Right cardiac atrium (tissue), 5 donors: Measurements from ENCODE around the gene TNK1. TPM values are rescaled to one million over a fixed set of nuclear protein-coding genes. Genes with fewer than 3 reads are reported as not detected.

Experiments
- ATAC-seq, 2 donors: fragments of 200-7000 bp; cut with Tn5 transposase; one replicate each; pipeline versions ENCODE4 v1.8.0 to v1.9.1; 2020; ENCODE audit warnings: moderate library complexity in 2 of 2, mild to moderate bottlenecking in 1 of 2
- DNase-seq, 3 donors: peaks; one replicate each; pipeline ENCODE4 v3.0.0-alpha.2; 2020
- H3K27ac ChIP-seq: one replicate; pipeline ENCODE4 v1.5.1; 2013; ENCODE audit warnings: mild to moderate bottlenecking, low read length, control low read depth, moderate library complexity
- H3K27me3 ChIP-seq: one replicate; pipeline ENCODE4 v1.6.1; 2013; ENCODE audit not compliant: control insufficient read depth, insufficient read depth
- H3K4me1 ChIP-seq: one replicate; pipeline ENCODE4 v1.6.1; 2013; ENCODE audit warnings: low read length; ENCODE audit not compliant: control insufficient read depth, insufficient read depth
- H3K4me3 ChIP-seq: one replicate; pipeline ENCODE4 v1.5.1; 2013; ENCODE audit warnings: low read length, control low read depth
- H3K9me3 ChIP-seq: one replicate; pipeline ENCODE4 v1.6.1; 2013; ENCODE audit warnings: low read length; ENCODE audit not compliant: control insufficient read depth
- WGBS: extraction: QIAGEN DNeasy Blood & Tissue Kit; methylation state at CpG from one replicate; pipeline ENCODE4 v1.1.7; 2013; 5-methylcytosine and 5-hydroxymethylcytosine counted together
- intact Hi-C, 4 donors: fragments of 100-400 bp; cut with DNase I; formaldehyde crosslinking; loops; one replicate each; pipeline versions ENCODE4 v1.11.0 to v1.14.0; 2022 to 2023
- polyA plus RNA-seq: library from polyadenylated mRNA; stranded (reverse); fragments of 200-250 nt; gene quantifications from one replicate; pipeline ENCODE4 v1.2.3, GENCODE V29; 2013
- total RNA-seq, 4 donors: library from RNA; stranded (reverse); fragmentation: NEBNext Ultra II Directional; extraction: Animal tissue kit (Norgen Biotek cat#: 25700); gene quantifications; one replicate each; pipeline ENCODE4 v1.2.1, GENCODE V29; 2021
- donor health status: healthy with polysubstance abuse.
- donor health status: DM: no; HTN: yes; CAD: no.
- donor health status: DM: no; HTN: no; CAD: no.
- donor health status: DM: no; HTN: yes; CAD: no; lungs with severe emphysema.
- donor health status: DM: yes; HTN: yes; CAD: no.

Gene TNK1
- total and polyA plus RNA-seq, 5 donors = 1.7 to 3.6 (median 3.3) TPM

GRCh38 chr17:7403977-7404736 is 23.3 kb downstream of the TNK1 start, which contains the start of gene TMEM256:
TMEM256 (minus strand) TSS chr17:7404097; CDS start chr17:7404084, 13 bp downstream.
- DNase-seq (peak; percentile 99), ATAC-seq (peak; percentile 94 to 95)
- Histone ChIP-seq H3K27ac (peak within 1 kb of the TSS; percentile 98), H3K27me3 (no peaks in the 10 kb centered on the region), H3K4me1 (peaks cover 3% of the 10 kb centered on the region), H3K4me3 (peak within 1 kb of the TSS; percentile 86), H3K9me3 (no peaks in the 10 kb centered on the region)
- WGBS = under 1% methylated on average over 49 of the region's 49 CpGs
- intact Hi-C loops = no loop called here

GRCh38 chr17:7404737-7405349 is 24.0 kb downstream of the TNK1 start:
- peak; percentile 60 to 61 for ATAC-seq
- under 1% methylated on average over 65 of the region's 65 CpGs for WGBS

GRCh38 chr17:7405350-7406234 is 24.7 kb downstream of the TNK1 start:
- 10% methylated on average over 38 of the region's 38 CpGs for WGBS
- no peak for ATAC-seq
- H3K4me3 ChIP-seq = peak overlapping the region; percentile 86
- H3K4me1 ChIP-seq = peaks cover 3% of the 10 kb centered on the region
- peak overlapping the region; percentile 9 for H3K27ac ChIP-seq
- H3K9me3 ChIP-seq = no peaks in the 10 kb centered on the region
- no peaks in the 10 kb centered on the region for H3K27me3 ChIP-seq
- intact Hi-C loops = no loop called here
- DNase-seq = peak in 1 of 3 donors; percentile 69

More at GRCh38 chr17:7404737-7405349, 24.0 kb downstream of the TNK1 start:
- peaks cover 3% of the 10 kb centered on the region for H3K4me1 ChIP-seq
- peak overlapping the region; percentile 45 for H3K27ac ChIP-seq
- DNase-seq = peak; percentile 76 to 90 (median 89)
- H3K9me3 ChIP-seq = no peaks in the 10 kb centered on the region
- peak overlapping the region; percentile 86 for H3K4me3 ChIP-seq
- H3K27me3 ChIP-seq = no peaks in the 10 kb centered on the region
- intact Hi-C loops = no loop called here

GRCh38 chr17:7406235-7406825 is 25.4 kb downstream of the TNK1 start:
- H3K27ac ChIP-seq = no peak overlapping the region
- intact Hi-C loops = no loop called here
- no peaks in the 10 kb centered on the region for H3K27me3 ChIP-seq
- H3K4me1 ChIP-seq = peaks cover 3% of the 10 kb centered on the region
- no peak for ATAC-seq
- H3K4me3 ChIP-seq = no peak overlapping the region
- DNase-seq = peak in 1 of 3 donors; percentile 30
- H3K9me3 ChIP-seq = no peaks in the 10 kb centered on the region
- whole genome bisulfite sequencing = 61% methylated on average over 12 of the region's 12 CpGs

- intact Hi-C loops = no loop called here
- ATAC-seq = no peak
- Histone ChIP-seq H3K4me3 (no peak overlapping the region), H3K9me3 (no peaks in the 10 kb centered on the region), H3K27me3 (no peaks in the 10 kb centered on the region), H3K4me1 (peaks cover 3% of the 10 kb centered on the region), H3K27ac (no peak overlapping the region)
- WGBS = 87% methylated on average over 13 of the region's 13 CpGs
- DNase-seq = no peak
Observed at GRCh38 chr17:7407082-7407481, 26.2 kb downstream of the TNK1 start.

GRCh38 chr17:7407485-7408251 is 26.8 kb downstream of the TNK1 start, which contains the start of gene NLGN2:
NLGN2 (plus strand) TSS chr17:7407845; CDS start chr17:7408256, 411 bp downstream.
- DNase-seq (peak in 1 of 3 donors; percentile 20), ATAC-seq (no peak)
- H3K9me3 ChIP-seq = no peaks in the 10 kb centered on the region
- no peak within 1 kb of the TSS for H3K4me3 ChIP-seq
- H3K27ac ChIP-seq = no peak within 1 kb of the TSS
- 59% methylated on average over 11 of the region's 12 CpGs for WGBS
- intact Hi-C loops = no loop called here
- H3K27me3 ChIP-seq = no peaks in the 10 kb centered on the region
- H3K4me1 ChIP-seq = peaks cover 3% of the 10 kb centered on the region

- ATAC-seq = no peak
- H3K9me3 ChIP-seq = no peaks in the 10 kb centered on the region
- H3K4me1 ChIP-seq = no peaks in the 10 kb centered on the region
- H3K27ac ChIP-seq = no peak overlapping the region
- H3K27me3 ChIP-seq = no peaks in the 10 kb centered on the region
- WGBS = 72% methylated on average over 58 of the region's 58 CpGs
- DNase-seq = peak in 2 of 3 donors; percentile 47 to 63
- no peak overlapping the region for H3K4me3 ChIP-seq
- intact Hi-C loops = no loop called here
Observed at GRCh38 chr17:7408252-7408727, 27.4 kb downstream of the TNK1 start.

GRCh38 chr17:7408863-7409262 is 28.0 kb downstream of the TNK1 start:
- Histone ChIP-seq H3K27ac (no peak overlapping the region), H3K4me1 (no peaks in the 10 kb centered on the region), H3K27me3 (no peaks in the 10 kb centered on the region), H3K4me3 (no peak overlapping the region), H3K9me3 (no peaks in the 10 kb centered on the region)
- DNase-seq (peak in 1 of 3 donors; percentile 53), ATAC-seq (no peak)
- intact Hi-C loops = no loop called here
- WGBS = 82% methylated on average over 6 of the region's 6 CpGs

- Histone ChIP-seq H3K4me3 (no peak overlapping the region), H3K9me3 (no peaks in the 10 kb centered on the region), H3K27ac (no peak overlapping the region), H3K4me1 (no peaks in the 10 kb centered on the region), H3K27me3 (no peaks in the 10 kb centered on the region)
- 90% methylated on average over 6 of the region's 6 CpGs for WGBS
- intact Hi-C loops = no loop called here
- ATAC-seq (no peak), DNase-seq (peak in 1 of 3 donors; percentile 8)
Observed at GRCh38 chr17:7409716-7410115, 28.8 kb downstream of the TNK1 start.
